Panc1 (cell line): Measurements from ENCODE around the gene TMEM38A. TPM values are rescaled to one million over a fixed set of nuclear protein-coding genes. Genes with fewer than 3 reads are reported as not detected.
"Not testable (repeated sequence)": the region's sequence is repeated elsewhere in the genome, so short reads cannot be mapped to it uniquely, and the experiment has no call there.

Experiments
- ATAC-seq: fragments of 200-7000 bp; cut with Tn5 transposase; 2 replicates; pipeline ENCODE4 v1.9.1; 2020; ENCODE audit warnings: mild to moderate bottlenecking, moderate library complexity
- BruUV-seq: library from RNA; stranded (reverse); fragments of 400-500 nt; replicated peaks from 2 replicates; lab custom pipeline; 2021; lab: Mats Ljungman, UMichigan
- CTCF ChIA-PET: fragments of 300-600 bp; sonication (Branson Sonifier 250); formaldehyde crosslinking; loops from one replicate; lab custom pipeline; 2022; ENCODE audit warnings: antibody characterized with exemption; lab: Charles Lee
- POLR2A ChIA-PET: fragments of 300-600 bp; sonication (Branson Sonifier 250); formaldehyde crosslinking; loops from one replicate; lab custom pipeline; 2022; ENCODE audit warnings: antibody characterized with exemption; lab: Charles Lee
- DNase-seq: peaks from one replicate; pipeline ENCODE4 v3.0.0-alpha.2; 2010; ENCODE audit warnings: low read depth, low spot score
- H3K27ac ChIP-seq: 2 replicates; pipeline ENCODE4 v1.5.1; 2011; ENCODE audit warnings: mild to moderate bottlenecking, low read length, inconsistent platforms
- H3K27me3 ChIP-seq: fragments of 200-500 bp; sonication (Bioruptor generic); 2 replicates; pipeline ENCODE4 v1.6.0; 2014; ENCODE audit warnings: low read length, inconsistent platforms; ENCODE audit not compliant: control insufficient read depth, insufficient read depth
- H3K36me3 ChIP-seq: fragments of 200-500 bp; sonication (Bioruptor generic); 2 replicates; pipeline ENCODE4 v1.5.1; 2014; ENCODE audit warnings: inconsistent platforms, mild to moderate bottlenecking, low read length, moderate library complexity; ENCODE audit not compliant: control insufficient read depth, insufficient read depth
- H3K4me1 ChIP-seq: 2 replicates; pipeline ENCODE4 v1.5.1; 2011; ENCODE audit warnings: inconsistent platforms, mild to moderate bottlenecking, low read length, moderate library complexity; ENCODE audit not compliant: control insufficient read depth, insufficient read depth
- H3K4me3 ChIP-seq, 2 experiments: 2 replicates each; pipeline ENCODE4 v1.5.1; 2011 to 2012; ENCODE audit warnings: low read depth in 2 of 2, low read length in 2 of 2, mild to moderate bottlenecking in 2 of 2, inconsistent platforms in 1 of 2, moderate library complexity in 1 of 2
- H3K9me3 ChIP-seq: fragments of 200-500 bp; sonication (Bioruptor generic); 2 replicates; pipeline ENCODE4 v1.5.1; 2014; ENCODE audit warnings: low read depth, mild to moderate bottlenecking, inconsistent platforms, low read length, moderate library complexity; ENCODE audit not compliant: control insufficient read depth, insufficient read depth
- POLR2AphosphoS5 ChIP-seq: IDR thresholded peaks from 2 replicates; pipeline ENCODE4 v1.6.1; 2012; ENCODE audit warnings: mild to moderate bottlenecking, low read depth, low read length, moderate library complexity
- SIN3A ChIP-seq: IDR thresholded peaks from 2 replicates; pipeline ENCODE4 v1.6.1; 2012; ENCODE audit warnings: low read depth, mild to moderate bottlenecking, low read length, moderate library complexity, borderline replicate concordance; ENCODE audit not compliant: insufficient read depth
- TCF7L2 ChIP-seq: IDR thresholded peaks from 2 replicates; pipeline ENCODE4 v1.6.1; 2011; ENCODE audit warnings: mild to moderate bottlenecking, low read depth, low read length, inconsistent platforms
- in situ Hi-C: cut with HindIII; loops from 2 replicates; pipeline ENCODE4 v1.10.0; 2016; ENCODE audit warnings: low sequenced_read_pairs, low pct_unique_long_range_greater_than_20kb
- intact Hi-C: fragments of 100-400 bp; cut with micrococcal nuclease; formaldehyde crosslinking; loops from one replicate; pipeline ENCODE4 v1.10.0; 2022; ENCODE audit not compliant: unreplicated experiment
- total RNA-seq: library from RNA; stranded (reverse); gene quantifications from one replicate; pipeline ENCODE4 v1.2.1, GENCODE V29; 2021; ENCODE audit not compliant: unreplicated experiment
- TF ChIP-seq, protein P1 (sequence below), 2 experiments: IDR thresholded peaks; 2 replicates each; pipeline ENCODE4 v1.6.1; 2011 to 2012; ENCODE audit warnings: low read depth in 2 of 2, control low read depth in 1 of 2, low read length in 1 of 2, mild to moderate bottlenecking in 1 of 2, moderate library complexity in 1 of 2; ENCODE audit not compliant: insufficient read depth in 1 of 2
- TF ChIP-seq, protein P2 (sequence below): fragments of 450-650 bp; IDR thresholded peaks from 2 replicates; pipeline ENCODE4 v1.5.1; 2017; ENCODE audit warnings: mild to moderate bottlenecking

Gene TMEM38A
- total RNA-seq, 1 experiment from 2014 or later, result 8.4 TPM

- no TSS peak for BruUV-seq
- in situ Hi-C loops (no loop called here), intact Hi-C loops (no loop called here)
- ChIA-PET CTCF (no interaction called here), POLR2A (no interaction called here)
- Histone ChIP-seq H3K9me3 (no peaks in the 10 kb centered on the region), H3K36me3 (no peaks in the 10 kb centered on the region), H3K4me3 (no peak overlapping the region), H3K27ac (no peak overlapping the region), H3K4me1 (no peaks in the 10 kb centered on the region), H3K27me3 (no peaks in the 10 kb centered on the region)
- DNase-seq (no peak), ATAC-seq (no peak)
- TF ChIP-seq, protein P1, sequence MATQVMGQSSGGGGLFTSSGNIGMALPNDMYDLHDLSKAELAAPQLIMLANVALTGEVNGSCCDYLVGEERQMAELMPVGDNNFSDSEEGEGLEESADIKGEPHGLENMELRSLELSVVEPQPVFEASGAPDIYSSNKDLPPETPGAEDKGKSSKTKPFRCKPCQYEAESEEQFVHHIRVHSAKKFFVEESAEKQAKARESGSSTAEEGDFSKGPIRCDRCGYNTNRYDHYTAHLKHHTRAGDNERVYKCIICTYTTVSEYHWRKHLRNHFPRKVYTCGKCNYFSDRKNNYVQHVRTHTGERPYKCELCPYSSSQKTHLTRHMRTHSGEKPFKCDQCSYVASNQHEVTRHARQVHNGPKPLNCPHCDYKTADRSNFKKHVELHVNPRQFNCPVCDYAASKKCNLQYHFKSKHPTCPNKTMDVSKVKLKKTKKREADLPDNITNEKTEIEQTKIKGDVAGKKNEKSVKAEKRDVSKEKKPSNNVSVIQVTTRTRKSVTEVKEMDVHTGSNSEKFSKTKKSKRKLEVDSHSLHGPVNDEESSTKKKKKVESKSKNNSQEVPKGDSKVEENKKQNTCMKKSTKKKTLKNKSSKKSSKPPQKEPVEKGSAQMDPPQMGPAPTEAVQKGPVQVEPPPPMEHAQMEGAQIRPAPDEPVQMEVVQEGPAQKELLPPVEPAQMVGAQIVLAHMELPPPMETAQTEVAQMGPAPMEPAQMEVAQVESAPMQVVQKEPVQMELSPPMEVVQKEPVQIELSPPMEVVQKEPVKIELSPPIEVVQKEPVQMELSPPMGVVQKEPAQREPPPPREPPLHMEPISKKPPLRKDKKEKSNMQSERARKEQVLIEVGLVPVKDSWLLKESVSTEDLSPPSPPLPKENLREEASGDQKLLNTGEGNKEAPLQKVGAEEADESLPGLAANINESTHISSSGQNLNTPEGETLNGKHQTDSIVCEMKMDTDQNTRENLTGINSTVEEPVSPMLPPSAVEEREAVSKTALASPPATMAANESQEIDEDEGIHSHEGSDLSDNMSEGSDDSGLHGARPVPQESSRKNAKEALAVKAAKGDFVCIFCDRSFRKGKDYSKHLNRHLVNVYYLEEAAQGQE (IDR thresholded peaks at IDR 0.05; ENCODE audit: insufficient read depth in 1 of 2, low read depth in 2 of 2, low read length in 1 of 2), result no peak
- TF ChIP-seq TCF7L2 (no peak), SIN3A (no peak), POLR2AphosphoS5 (no peak)
- TF ChIP-seq, protein P2, sequence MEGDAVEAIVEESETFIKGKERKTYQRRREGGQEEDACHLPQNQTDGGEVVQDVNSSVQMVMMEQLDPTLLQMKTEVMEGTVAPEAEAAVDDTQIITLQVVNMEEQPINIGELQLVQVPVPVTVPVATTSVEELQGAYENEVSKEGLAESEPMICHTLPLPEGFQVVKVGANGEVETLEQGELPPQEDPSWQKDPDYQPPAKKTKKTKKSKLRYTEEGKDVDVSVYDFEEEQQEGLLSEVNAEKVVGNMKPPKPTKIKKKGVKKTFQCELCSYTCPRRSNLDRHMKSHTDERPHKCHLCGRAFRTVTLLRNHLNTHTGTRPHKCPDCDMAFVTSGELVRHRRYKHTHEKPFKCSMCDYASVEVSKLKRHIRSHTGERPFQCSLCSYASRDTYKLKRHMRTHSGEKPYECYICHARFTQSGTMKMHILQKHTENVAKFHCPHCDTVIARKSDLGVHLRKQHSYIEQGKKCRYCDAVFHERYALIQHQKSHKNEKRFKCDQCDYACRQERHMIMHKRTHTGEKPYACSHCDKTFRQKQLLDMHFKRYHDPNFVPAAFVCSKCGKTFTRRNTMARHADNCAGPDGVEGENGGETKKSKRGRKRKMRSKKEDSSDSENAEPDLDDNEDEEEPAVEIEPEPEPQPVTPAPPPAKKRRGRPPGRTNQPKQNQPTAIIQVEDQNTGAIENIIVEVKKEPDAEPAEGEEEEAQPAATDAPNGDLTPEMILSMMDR, result no peak
These were observed 66.0 kb downstream of the TMEM38A start for GRCh38 chr19:16726916-16727315.

DNA sequence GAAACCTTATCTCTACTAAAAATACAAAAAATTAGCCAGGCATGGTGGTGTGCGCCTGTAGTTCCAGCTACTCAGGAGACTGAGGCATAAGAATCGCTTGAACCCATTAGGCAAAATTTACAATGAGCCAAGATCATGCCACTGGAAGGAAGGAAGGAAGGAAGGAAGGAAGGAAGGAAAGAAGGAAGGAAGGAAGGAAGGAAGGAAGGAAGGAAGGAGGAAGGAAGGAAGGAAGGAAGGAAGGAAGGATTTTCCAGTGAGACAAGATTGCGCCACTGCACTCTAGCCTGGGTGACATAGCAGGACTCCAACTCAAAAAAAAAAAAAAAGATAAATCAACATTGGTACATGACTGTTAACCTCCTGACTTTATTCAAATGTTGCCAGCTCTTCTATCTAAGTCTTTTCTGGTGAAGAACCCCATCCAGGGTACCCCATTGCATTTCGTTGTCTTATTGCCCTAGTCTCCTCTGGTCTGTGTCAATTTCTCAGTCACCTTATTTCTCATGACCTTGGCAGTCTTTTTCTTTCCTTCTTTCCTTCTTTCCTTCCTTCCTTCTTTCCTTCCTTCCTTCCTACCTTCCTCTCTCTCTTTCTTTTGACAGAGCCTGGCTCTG lies 74.8 kb downstream of the TMEM38A start:
- H3K27me3 ChIP-seq, H3K4me1 ChIP-seq, DNase-seq, in situ Hi-C loops, CTCF ChIA-PET, POLR2A ChIA-PET, BruUV-seq, H3K36me3 ChIP-seq, H3K4me3 ChIP-seq, intact Hi-C loops, H3K27ac ChIP-seq, H3K9me3 ChIP-seq, ATAC-seq: not testable (repeated sequence)

DNA sequence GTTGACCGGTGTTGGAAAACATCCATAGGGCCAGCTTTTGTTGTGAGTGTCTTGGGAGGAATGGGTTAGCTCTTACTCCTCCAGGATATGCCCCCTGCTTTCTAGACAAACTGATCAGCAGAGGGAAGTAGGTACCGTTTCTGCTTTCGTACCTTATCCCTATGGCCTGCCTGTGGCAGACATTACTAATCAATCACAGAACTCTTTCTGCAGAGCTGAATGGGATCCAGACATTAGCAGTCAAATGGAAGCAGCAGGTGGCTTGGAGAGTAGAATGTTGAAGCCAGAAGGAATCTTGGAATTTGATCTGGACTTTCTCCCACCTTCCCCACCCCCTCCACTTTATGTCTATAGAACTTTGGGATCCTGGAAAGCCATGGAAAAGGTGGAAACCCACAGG lies 75.8 kb downstream of the TMEM38A start:
- CTCF ChIA-PET, result no interaction called here
- intact Hi-C loops, result no loop called here
- no peak overlapping the region for H3K4me3 ChIP-seq
- no peak overlapping the region for H3K27ac ChIP-seq
- ATAC-seq (no peak), DNase-seq (no peak)
- POLR2A ChIA-PET, result no interaction called here
- TF ChIP-seq POLR2AphosphoS5, result no peak
- TF ChIP-seq, protein P2, result no peak
- TF ChIP-seq SIN3A, result no peak
- no peaks in the 10 kb centered on the region for H3K36me3 ChIP-seq
- H3K4me1 ChIP-seq, result peaks cover 7% of the 10 kb centered on the region; the same call in 1 of the 2 replicates
- H3K9me3 ChIP-seq, result no peaks in the 10 kb centered on the region
- no peaks in the 10 kb centered on the region for H3K27me3 ChIP-seq
- in situ Hi-C loops, result no loop called here
- no TSS peak for BruUV-seq
